NK-92 (cell line): ENCODE measurements around the gene ZNF148.
A peak's percentile ranks its signal among the peaks of the same experiment; 100 is the strongest.
"Not testable (repeated sequence)": the region's sequence is repeated elsewhere in the genome, so short reads cannot be mapped to it uniquely, and the experiment has no call there.

ENCODE experiments used
- DNase-seq: peaks from one replicate; lab custom pipeline; 2025; ENCODE audit not compliant: unreplicated experiment; lab: John Stamatoyannopoulos, UW

The ZNF148 gene

GRCh38 chr3:125374996-125375941 is at the start of gene ZNF148:
ZNF148 (minus strand) TSS chr3:125375325; CDS start chr3:125313640, 61,685 bp downstream.
- DNase-seq, result peak; percentile 45

- no peak for DNase-seq
Measured at GRCh38 chr3:125418306-125418705, 43.2 kb upstream of the ZNF148 start.

GRCh38 chr3:125416235-125416634 is 41.1 kb upstream of the ZNF148 start:
- DNase-seq, result no peak

GRCh38 chr3:125414669-125415068 is 39.5 kb upstream of the ZNF148 start:
- DNase-seq, result no peak

- DNase-seq, result no peak
Measured at GRCh38 chr3:125410922-125411321, 35.8 kb upstream of the ZNF148 start.

GRCh38 chr3:125406070-125406469 is 30.9 kb upstream of the ZNF148 start:
- no peak for DNase-seq

GRCh38 chr3:125405515-125405914 is 30.4 kb upstream of the ZNF148 start:
- DNase-seq, result not testable (repeated sequence)

- no peak for DNase-seq
Measured at GRCh38 chr3:125403789-125404188, 28.7 kb upstream of the ZNF148 start.

- DNase-seq, result no peak
Measured at GRCh38 chr3:125402639-125403038, 27.5 kb upstream of the ZNF148 start.

- DNase-seq, result no peak
Measured at GRCh38 chr3:125401402-125401801, 26.3 kb upstream of the ZNF148 start.

- DNase-seq, result no peak
Measured at GRCh38 chr3:125398952-125399351, 23.8 kb upstream of the ZNF148 start.

GRCh38 chr3:125395091-125395490 is 20.0 kb upstream of the ZNF148 start:
- no peak for DNase-seq

- DNase-seq, result no peak
Measured at GRCh38 chr3:125394406-125394805, 19.3 kb upstream of the ZNF148 start.

GRCh38 chr3:125389282-125389681 is 14.2 kb upstream of the ZNF148 start:
- no peak for DNase-seq

GRCh38 chr3:125388369-125388768 is 13.2 kb upstream of the ZNF148 start:
- DNase-seq, result not testable (repeated sequence)

- no peak for DNase-seq
Measured at GRCh38 chr3:125386811-125387210, 11.7 kb upstream of the ZNF148 start.

- DNase-seq, result no peak
Measured at GRCh38 chr3:125383744-125384143, 8.6 kb upstream of the ZNF148 start.

GRCh38 chr3:125382298-125382697 is 7.2 kb upstream of the ZNF148 start:
- DNase-seq, result no peak

GRCh38 chr3:125381743-125382142 is 6.6 kb upstream of the ZNF148 start:
- DNase-seq, result no peak

GRCh38 chr3:125381314-125381713 is 6.2 kb upstream of the ZNF148 start:
- DNase-seq, result no peak

GRCh38 chr3:125379483-125379882 is 4.4 kb upstream of the ZNF148 start:
- DNase-seq, result no peak

- DNase-seq, result no peak
Measured at GRCh38 chr3:125378762-125379161, 3.6 kb upstream of the ZNF148 start.
